RWPE1 (cell line): ENCODE results near the gene NAT16.
A peak's percentile ranks its signal among the peaks of the same experiment; 100 is the strongest.

Source experiments
- CTCF ChIA-PET: fragments of 350-600 bp; sonication (Branson Sonifier 250); formaldehyde crosslinking; extraction: SDS; loops from one replicate; lab custom pipeline; 2021; lab: Yijun Ruan, JAX
- POLR2A ChIA-PET: fragments of 400-600 bp; formaldehyde crosslinking; extraction: SDS; loops from one replicate; lab custom pipeline; 2020; ENCODE audit warnings: antibody characterized with exemption; ENCODE audit not compliant: low non-redundant PET; lab: Yijun Ruan, JAX
- DNase-seq: peaks from one replicate; pipeline ENCODE4 v3.0.0; 2012; ENCODE audit warnings: low spot score
- H3K27ac ChIP-seq: fragments of 450-650 bp; 2 replicates; pipeline ENCODE4 v1.5.1; 2017
- TF ChIP-seq, protein P1 (sequence below): fragments of 450-650 bp; conservative IDR thresholded peaks from 2 replicates; pipeline ENCODE4 v1.5.1; 2017; ENCODE audit warnings: low read depth, mild to moderate bottlenecking

Gene NAT16

DNA sequence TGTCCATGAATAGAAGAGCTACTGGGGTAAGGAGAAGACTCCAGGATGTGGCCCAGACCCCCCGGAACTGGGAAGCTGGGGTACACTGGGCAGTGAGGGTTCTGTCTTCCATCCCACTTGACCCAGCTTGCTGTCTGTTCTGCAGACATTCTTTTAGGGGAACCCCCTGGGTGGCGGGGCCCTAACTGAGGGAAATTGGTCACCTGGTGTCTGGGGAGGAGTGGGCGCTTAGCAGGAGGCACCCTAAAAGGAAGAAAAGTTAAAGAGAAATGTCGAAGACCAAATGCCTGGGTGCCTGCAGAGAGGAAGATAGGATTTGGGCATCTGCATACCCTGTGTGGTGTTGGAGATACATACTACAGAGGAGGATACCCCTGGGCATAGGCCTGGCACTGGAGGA lies 24.8 kb downstream of the NAT16 start:
- peak overlapping the region; percentile 87 for H3K27ac ChIP-seq

DNA sequence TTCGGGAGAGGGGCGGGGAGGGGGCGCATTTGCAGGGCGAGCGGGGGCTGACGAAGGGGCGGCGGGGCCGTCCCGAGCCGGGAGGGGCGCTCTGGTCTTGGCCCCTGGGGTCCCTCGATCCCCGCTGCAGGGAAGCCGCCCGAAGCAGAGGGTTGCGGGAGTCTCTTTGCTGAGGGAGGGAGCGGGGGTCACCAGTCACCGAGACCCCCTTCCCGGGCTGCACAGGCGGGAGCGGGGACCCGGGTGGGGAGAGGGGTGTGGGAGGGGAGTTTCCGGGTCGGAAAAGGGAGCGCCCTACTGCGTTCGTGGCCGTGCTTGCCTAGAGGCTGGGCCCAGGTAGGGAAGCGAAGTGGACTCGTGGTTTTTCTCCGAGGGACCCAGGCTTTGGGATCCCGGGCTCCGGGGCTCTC lies 25.4 kb downstream of the NAT16 start:
- TF ChIP-seq, protein P1, sequence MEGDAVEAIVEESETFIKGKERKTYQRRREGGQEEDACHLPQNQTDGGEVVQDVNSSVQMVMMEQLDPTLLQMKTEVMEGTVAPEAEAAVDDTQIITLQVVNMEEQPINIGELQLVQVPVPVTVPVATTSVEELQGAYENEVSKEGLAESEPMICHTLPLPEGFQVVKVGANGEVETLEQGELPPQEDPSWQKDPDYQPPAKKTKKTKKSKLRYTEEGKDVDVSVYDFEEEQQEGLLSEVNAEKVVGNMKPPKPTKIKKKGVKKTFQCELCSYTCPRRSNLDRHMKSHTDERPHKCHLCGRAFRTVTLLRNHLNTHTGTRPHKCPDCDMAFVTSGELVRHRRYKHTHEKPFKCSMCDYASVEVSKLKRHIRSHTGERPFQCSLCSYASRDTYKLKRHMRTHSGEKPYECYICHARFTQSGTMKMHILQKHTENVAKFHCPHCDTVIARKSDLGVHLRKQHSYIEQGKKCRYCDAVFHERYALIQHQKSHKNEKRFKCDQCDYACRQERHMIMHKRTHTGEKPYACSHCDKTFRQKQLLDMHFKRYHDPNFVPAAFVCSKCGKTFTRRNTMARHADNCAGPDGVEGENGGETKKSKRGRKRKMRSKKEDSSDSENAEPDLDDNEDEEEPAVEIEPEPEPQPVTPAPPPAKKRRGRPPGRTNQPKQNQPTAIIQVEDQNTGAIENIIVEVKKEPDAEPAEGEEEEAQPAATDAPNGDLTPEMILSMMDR, result no peak
- H3K27ac ChIP-seq, result peak overlapping the region; percentile 87
- peak; percentile 30 for DNase-seq
- POLR2A ChIA-PET, result interaction anchor here (0.9 kb wide), 1 partner anchor 89 kb away, joined by 4 read pairs; no protein-coding TSS in a partner anchor
- CTCF ChIA-PET, result interaction anchor here (0.7 to 0.8 kb wide), 3 partner anchors 11 to 67 kb away, joined by 3 read pairs; no protein-coding TSS in a partner anchor

More for the DNA sequence above, 24.8 kb downstream of the NAT16 start:
- TF ChIP-seq, protein P1, result no peak
- CTCF ChIA-PET, result interaction anchor here (0.6 to 0.8 kb wide), 4 partner anchors 11 to 979 kb away, joined by 3 read pairs; no protein-coding TSS in a partner anchor
- no peak for DNase-seq
- POLR2A ChIA-PET, result no interaction called here

DNA sequence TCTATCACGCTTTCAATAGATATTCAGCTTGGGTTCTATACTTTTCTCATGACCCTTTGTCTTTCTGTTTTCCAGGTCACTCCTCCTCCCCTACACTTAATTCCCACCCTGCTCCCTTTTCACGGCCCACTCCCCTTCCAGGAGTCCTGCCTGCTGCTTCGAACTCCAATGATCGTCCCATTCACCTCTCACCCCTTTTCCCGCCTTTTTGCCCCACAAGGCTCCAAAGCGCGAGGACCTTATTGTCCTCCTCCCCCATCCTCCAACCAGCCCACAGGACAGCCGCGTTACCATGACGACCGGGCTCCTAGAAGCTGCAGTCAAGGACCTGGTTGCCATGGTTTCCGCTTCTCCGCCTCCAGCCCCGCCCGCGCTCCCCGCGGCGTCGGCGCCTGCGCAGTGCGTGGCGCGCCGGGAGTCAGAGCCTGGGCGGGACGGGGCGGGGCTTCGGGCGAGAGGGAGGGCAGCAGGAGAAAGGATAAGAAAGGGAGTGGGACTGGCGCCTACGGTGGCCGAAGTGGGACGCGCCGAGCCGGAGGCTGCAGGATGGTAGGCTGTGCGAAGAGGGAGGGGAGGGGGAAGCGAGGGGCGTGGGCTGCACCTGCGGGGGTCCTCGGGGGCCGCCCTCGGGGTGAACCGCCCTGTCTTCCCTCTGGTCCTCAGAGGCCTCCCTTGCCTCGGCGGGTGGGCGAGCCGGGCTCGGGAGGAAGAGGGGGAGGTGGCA lies 26.0 kb downstream of the NAT16 start, which contains the start of gene AP1S1:
AP1S1 (plus strand) TSS at position 508 of the 724 bp plus-strand sequence; CDS start at position 547, 39 bp downstream.
- DNase-seq, result peak; percentile 99
- H3K27ac ChIP-seq, result peak within 1 kb of the TSS; percentile 87
- POLR2A ChIA-PET, result interaction anchor here (0.6 to 0.9 kb wide), 2 partner anchors 10 to 90 kb away, joined by 3 to 4 read pairs; no protein-coding TSS in a partner anchor
- CTCF ChIA-PET, result interaction anchor here (0.8 kb wide), 1 partner anchor 10 kb away, joined by 3 read pairs; no protein-coding TSS in a partner anchor
- TF ChIP-seq, protein P1, result no peak

DNA sequence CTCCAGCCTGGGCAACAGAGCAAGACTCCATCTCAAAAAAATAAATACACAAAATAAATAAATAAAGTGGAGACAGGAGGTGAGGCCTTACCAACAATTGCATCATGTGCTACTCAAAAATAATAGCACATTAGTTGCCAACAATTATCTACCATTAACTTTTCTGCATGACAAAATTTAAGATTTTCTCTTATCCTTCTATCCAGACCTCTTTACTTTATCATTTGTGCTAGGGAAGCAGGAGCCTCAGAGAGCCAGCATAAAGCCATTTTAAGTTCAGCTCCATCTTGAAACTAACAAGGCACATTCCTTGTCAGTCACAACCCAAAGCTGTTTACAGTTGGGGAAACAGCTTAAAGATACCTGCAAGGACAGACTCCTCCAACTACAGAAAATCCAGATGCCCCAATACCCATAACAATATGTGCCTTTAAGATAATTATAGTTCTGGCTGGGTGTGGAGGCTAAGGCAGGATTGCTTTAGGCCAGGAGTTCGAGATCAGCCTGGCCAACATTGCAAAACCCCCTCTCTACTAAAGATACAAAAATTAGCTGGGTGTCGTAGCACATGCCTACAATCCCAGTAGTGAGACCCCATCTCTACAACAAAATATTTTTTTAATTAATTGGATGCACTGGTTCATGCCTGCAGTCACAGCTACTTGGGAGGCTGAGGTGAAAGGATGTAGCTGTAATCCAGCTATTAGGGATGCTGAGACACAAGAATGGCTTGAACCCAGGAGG lies 28.0 kb downstream of the NAT16 start:
- TF ChIP-seq, protein P1, result no peak
- no peak for DNase-seq
- ChIA-PET CTCF (interaction anchor here (0.5 to 1.8 kb wide), 3 partner anchors 8 to 132 kb away, joined by 4 to 12 read pairs (median 5); no protein-coding TSS in a partner anchor), POLR2A (no interaction called here)
- no peak overlapping the region for H3K27ac ChIP-seq

DNA sequence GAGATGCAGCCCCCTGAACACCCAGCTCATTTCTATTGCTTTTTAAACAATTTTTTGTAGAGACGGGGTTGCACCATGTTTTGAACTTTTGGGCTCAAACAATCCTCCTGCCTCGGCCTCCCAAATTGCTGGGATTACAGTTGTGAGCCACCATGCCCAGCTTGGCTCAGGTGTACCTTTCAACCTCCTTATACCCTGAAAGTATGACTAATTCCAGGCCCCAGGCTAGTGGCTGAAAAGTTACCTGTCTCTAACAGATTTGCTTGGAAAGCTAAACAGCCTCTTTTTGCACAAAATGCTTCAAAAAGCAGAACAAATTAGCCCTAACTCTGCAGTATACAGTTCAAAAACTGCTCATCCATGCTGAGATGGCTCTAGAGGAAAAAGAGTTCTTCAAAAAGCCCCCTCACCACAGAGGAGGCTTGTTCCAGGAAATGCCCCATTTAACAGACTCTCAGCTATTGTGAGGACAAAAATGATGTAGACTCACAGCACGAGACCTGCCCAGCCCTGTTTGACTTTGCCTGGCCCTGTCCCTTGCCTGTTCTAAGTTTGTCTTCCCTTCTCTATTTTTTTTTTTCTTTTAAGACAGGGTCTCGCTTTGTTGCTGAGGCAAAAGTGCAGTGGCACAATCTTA lies 39.2 kb downstream of the NAT16 start:
- DNase-seq, result no peak
- TF ChIP-seq, protein P1, result no peak
- CTCF ChIA-PET, result interaction anchor here (0.5 to 2.8 kb wide), 6 partner anchors 26 to 1163 kb away, joined by 3 to 16 read pairs (median 3); no protein-coding TSS in a partner anchor
- H3K27ac ChIP-seq, result peak overlapping the region; percentile 72
- POLR2A ChIA-PET, result no interaction called here

DNA sequence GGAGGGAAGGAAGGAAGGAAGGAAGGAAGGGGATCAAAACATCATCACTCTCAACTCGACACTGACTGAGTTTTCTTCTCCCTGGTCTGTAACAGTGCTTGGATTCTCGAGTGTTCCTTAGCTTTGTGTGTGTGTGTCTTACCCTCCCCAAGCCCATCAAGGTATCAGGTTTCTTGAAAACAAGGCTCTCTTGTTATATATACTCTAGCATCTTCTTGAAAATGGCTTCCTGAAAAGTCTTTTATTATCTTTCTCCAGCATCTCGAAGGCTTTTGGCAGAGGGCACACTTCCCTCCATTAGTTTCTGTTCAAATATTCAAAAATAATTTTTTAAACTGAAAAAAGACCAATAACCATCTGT lies 39.8 kb downstream of the NAT16 start:
- peak overlapping the region; percentile 72; the same call in 1 of the 2 replicates for H3K27ac ChIP-seq
- no peak for DNase-seq
- TF ChIP-seq, protein P1, result no peak
- ChIA-PET CTCF (interaction anchor here (0.7 to 2.8 kb wide), 2 partner anchors 29 to 52 kb away, joined by 3 to 16 read pairs; no protein-coding TSS in a partner anchor), POLR2A (no interaction called here)
